Mesodermal cell (in vitro differentiated cells): ENCODE results near the gene KCNH4.
"Not testable (repeated sequence)": the region's sequence is repeated elsewhere in the genome, so short reads cannot be mapped to it uniquely, and the experiment has no call there.

ENCODE experiments used
- H3K27ac ChIP-seq: 2 replicates; pipeline ENCODE4 v1.7.0; 2013; ENCODE audit warnings: mild to moderate bottlenecking, low read depth, low read length, moderate library complexity; ENCODE audit not compliant: severe bottlenecking
- H3K36me3 ChIP-seq: 2 replicates; pipeline ENCODE4 v1.7.1; 2013; ENCODE audit warnings: mild to moderate bottlenecking, low read length, moderate library complexity; ENCODE audit not compliant: control insufficient read depth, insufficient read depth
- H3K4me1 ChIP-seq: one replicate; pipeline ENCODE4 v1.7.1; 2013; ENCODE audit warnings: mild to moderate bottlenecking, low read length; ENCODE audit not compliant: insufficient read depth, control insufficient read depth, poor library complexity, severe bottlenecking
- H3K4me3 ChIP-seq: 2 replicates; pipeline ENCODE4 v1.7.0; 2013; ENCODE audit warnings: low read length, control low read depth, mild to moderate bottlenecking; ENCODE audit not compliant: insufficient read depth, poor library complexity, severe bottlenecking; ENCODE audit errors: extremely low read depth
- H3K9me3 ChIP-seq: 2 replicates; pipeline ENCODE4 v1.7.1; 2013; ENCODE audit warnings: mild to moderate bottlenecking, low read length, moderate library complexity; ENCODE audit not compliant: control insufficient read depth
- WGBS, 2 experiments: methylation state at CpG; one replicate each; pipeline ENCODE4 v1.1.5; 2013; ENCODE audit warnings: missing lambda C conversion rate in 2 of 2; ENCODE audit not compliant: insufficient coverage in 2 of 2; 5-methylcytosine and 5-hydroxymethylcytosine counted together

KCNH4 gene

DNA sequence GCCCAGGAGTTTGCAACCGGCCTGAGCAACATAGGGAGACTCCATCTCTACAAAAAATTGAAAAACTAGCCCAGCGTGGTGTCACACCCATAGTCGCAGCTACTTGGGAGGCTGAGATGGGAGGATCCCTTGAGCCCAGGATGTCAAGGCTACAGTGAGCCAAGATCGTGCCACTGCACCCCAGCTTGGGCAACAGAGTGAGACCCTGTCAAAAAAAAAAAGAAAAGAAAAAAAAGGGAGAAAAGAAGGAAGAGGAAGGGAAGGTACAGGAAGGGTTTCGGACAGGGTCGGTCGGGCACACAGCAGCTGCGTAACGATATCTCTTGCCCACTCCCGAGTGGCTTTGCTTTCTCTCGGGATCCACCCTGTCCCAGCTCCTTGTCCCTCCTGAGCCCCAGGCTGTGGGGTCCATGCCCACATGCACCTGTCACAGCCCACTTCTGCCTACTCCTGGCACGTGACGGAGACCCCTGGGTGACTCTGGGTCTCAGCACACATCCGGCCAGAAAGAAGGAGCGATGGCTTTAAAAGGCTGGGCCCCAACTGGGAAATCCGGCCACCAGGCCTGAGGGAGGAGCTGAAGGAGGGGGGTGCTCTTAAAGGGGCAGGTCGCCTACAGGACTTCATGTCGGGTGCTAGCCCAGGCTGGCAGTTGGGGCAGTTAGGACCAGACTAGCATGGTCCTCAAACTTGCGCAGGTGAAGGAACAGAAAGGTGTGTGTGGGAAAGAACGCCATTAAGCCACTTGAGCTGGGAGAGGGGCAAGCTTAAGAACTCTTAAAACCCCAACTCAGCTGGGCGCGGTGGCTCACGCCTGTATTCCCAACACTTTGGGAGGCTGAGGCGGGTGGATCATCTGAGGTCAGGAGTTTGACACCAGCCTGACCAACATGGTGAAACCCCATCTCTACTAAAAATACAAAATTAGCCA, 13.3 kb upstream of the KCNH4 start, which contains the start of gene GHDC:
Gene GHDC (minus strand): TSS at position 526 of the 931 bp plus-strand sequence. CDS start 913 bp downstream, outside the sequence.
- Histone ChIP-seq H3K36me3 (no peaks in the 10 kb centered on the region), H3K9me3 (no peaks in the 10 kb centered on the region), H3K4me1 (no peaks in the 10 kb centered on the region), H3K27ac (no peak within 1 kb of the TSS), H3K4me3 (peak within 1 kb of the TSS; percentile 32)
- WGBS, 2 experiments: 57 to 69% methylated on average over 16 to 20 of the region's 24 CpGs

DNA sequence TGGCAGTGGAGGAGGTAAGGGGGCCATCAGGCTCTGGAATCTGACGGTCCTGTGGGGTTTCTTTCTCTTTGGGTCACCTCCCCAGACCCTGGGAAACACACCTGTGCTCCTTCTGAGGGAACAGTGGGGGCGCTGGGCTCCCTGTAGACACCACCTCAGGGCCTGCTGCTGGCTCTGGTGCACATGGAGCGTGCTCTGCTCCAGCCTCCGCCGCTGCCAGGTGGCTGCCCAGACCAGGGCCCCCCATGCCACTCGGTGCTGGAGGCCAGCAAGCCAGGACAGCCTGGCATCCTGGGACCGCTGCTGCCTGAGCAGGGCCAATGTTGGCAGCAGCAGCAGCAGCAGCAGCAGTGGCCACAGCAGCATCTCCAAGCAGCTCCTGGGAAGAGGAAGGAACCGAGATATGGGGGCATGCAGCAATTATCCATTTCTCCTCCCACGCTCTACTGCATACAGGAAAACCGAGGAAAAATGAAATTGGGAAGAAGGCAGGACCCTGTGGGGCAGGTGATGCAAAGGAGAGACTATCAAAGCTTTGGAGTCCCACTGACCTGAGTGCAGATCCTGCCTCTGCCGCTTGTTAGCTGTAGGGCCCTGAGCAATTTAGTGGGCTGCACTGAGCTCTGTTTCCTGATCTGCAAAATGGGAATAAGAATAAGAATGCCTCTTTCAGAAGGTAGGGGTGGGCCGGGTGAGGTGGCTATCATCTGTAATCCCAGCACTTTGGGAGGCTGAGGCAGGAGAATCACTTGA, 12.4 kb upstream of the KCNH4 start:
- no peaks in the 10 kb centered on the region for H3K4me1 ChIP-seq
- H3K27ac ChIP-seq: no peak overlapping the region
- no peaks in the 10 kb centered on the region for H3K9me3 ChIP-seq
- no peak overlapping the region for H3K4me3 ChIP-seq
- no peaks in the 10 kb centered on the region for H3K36me3 ChIP-seq
- WGBS, 2 experiments: 84% methylated on average over 9 to 10 of the region's 12 CpGs

DNA sequence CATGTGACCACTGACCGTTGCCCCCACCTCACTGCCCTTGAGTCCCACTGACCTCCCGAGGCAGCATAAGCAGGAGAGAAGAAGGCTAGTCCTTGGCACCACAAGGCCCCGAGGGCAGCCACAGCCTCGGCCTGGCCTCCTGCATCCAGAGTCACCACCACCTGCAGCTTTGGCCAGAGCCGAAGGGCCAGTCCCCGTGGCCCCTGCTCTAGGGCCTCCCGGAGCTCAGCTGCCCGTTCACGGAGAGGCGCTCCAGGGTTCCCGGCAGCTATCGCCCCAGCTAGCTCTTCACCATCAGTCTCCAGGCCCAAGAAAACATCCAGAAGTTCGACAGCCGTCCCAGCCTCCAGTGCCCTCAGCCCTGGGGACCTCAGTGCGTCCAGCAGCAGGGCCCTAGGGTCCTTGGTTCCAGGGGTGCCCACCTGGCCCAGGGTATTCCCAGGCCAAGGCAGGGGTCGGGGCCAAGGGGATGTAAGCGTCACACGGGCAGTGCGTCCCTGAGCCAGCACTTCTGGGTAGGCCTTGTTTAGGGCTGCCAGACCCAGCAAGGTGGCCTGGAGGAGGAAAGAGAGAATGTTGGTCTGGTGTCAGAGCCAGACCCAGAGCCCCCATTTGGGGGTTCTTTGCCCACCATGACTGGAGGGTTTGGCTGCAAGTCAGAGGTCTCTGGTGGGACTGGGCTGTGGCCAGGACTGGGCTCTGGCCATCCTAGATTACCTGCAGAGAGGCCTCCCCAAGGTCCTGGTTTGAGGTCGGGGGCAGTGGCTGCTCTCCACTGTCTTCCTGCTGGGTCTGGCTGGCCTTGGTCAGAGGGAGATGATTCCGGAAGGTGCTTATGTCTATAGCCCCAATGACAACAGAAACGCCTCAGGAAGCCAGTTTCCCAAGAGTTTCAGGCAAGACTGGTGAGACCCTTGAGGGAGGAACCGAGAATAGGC, 11.5 kb upstream of the KCNH4 start:
- no peak overlapping the region for H3K4me3 ChIP-seq
- H3K27ac ChIP-seq: no peak overlapping the region
- no peaks in the 10 kb centered on the region for H3K4me1 ChIP-seq
- no peaks in the 10 kb centered on the region for H3K36me3 ChIP-seq
- 91 to 95% methylated on average over 18 to 23 of the region's 23 CpGs for WGBS, 2 experiments
- no peaks in the 10 kb centered on the region for H3K9me3 ChIP-seq

DNA sequence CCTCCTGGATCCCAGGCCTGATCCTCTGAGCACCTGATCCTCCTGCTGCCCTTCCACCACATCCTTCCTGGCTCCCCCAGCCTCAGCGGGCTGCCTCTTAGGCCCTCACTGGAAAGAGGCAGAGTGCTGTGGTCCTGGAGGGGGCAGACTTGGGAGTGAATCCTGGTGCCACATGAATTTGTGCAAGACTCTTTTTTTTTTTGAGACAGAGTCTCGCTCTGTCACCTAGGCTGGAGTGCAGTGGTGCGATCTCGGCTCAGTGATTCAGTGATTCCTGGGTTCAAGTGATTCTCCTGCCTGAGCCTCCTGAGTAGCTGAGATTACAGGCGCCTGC, 10.3 kb upstream of the KCNH4 start:
- no peaks in the 10 kb centered on the region for H3K36me3 ChIP-seq
- no peaks in the 10 kb centered on the region for H3K9me3 ChIP-seq
- 84 to 87% methylated on average over 5 of the region's 5 CpGs for WGBS, 2 experiments
- no peak overlapping the region for H3K27ac ChIP-seq
- H3K4me3 ChIP-seq: no peak overlapping the region
- H3K4me1 ChIP-seq: no peaks in the 10 kb centered on the region

DNA sequence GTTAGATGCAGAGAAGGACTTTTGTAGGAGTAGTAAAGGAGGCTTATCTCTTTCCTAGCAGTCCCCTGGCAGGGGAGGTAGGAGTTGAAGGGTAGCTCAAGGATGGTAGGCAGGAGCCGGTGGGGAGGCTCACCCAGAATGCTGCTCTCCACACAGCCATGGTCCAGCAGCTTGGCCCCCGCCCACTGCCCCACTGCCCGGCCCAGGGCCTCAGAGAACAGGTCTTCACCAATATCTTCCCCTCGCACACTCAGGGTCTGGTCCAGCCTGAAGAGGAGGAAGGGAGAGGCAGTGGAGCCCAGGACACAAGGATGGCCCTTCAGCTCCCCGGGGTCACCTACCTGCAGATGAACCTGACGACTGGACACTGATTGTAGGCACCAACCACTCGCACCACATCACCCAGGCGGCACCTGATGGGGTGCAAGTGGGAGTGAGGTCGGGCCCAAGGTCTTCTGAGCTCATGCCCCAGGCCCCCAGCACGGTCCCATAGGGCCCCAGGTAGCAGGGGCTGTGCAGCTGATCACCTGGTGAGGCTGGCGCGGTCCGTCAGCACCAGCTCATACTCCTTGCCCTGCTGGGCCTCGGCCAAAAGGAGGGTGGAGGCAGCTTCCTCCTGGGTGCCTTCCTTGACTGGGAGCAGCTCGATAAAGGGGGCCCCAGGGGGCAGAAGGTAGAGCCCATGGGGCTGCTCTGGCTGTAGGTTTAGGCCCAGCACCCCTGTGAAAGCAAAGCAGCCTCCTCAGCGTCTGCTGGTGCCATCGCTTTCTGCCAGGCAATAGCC, 9.7 kb upstream of the KCNH4 start:
- WGBS, 2 experiments: 88 to 89% methylated on average over 9 to 13 of the region's 17 CpGs
- Histone ChIP-seq H3K4me3 (no peak overlapping the region), H3K27ac (no peak overlapping the region), H3K9me3 (no peaks in the 10 kb centered on the region), H3K36me3 (no peaks in the 10 kb centered on the region), H3K4me1 (peaks cover under 1% of the 10 kb centered on the region)

DNA sequence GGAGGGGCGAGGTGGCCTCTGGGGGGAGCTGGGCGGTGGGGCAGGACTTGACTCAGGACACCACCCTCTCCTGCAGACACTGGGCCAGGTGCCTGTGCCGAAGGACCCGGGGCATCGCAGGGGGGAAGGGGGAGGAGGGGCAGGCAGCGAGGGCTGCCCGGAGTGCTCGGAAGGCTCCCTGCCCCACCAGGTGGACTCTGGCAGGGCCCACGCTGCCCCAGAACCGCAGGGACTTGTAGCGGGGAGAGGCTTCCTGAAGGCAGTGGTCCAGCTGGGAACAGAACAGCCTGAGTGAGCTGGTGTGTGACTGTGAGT, 8.7 kb upstream of the KCNH4 start:
- H3K27ac ChIP-seq: no peak overlapping the region
- H3K36me3 ChIP-seq: no peaks in the 10 kb centered on the region
- no peak overlapping the region for H3K4me3 ChIP-seq
- H3K4me1 ChIP-seq: peaks cover 5% of the 10 kb centered on the region
- no peaks in the 10 kb centered on the region for H3K9me3 ChIP-seq
- WGBS, 2 experiments: 76 to 92% methylated on average over 4 to 5 of the region's 11 CpGs

DNA sequence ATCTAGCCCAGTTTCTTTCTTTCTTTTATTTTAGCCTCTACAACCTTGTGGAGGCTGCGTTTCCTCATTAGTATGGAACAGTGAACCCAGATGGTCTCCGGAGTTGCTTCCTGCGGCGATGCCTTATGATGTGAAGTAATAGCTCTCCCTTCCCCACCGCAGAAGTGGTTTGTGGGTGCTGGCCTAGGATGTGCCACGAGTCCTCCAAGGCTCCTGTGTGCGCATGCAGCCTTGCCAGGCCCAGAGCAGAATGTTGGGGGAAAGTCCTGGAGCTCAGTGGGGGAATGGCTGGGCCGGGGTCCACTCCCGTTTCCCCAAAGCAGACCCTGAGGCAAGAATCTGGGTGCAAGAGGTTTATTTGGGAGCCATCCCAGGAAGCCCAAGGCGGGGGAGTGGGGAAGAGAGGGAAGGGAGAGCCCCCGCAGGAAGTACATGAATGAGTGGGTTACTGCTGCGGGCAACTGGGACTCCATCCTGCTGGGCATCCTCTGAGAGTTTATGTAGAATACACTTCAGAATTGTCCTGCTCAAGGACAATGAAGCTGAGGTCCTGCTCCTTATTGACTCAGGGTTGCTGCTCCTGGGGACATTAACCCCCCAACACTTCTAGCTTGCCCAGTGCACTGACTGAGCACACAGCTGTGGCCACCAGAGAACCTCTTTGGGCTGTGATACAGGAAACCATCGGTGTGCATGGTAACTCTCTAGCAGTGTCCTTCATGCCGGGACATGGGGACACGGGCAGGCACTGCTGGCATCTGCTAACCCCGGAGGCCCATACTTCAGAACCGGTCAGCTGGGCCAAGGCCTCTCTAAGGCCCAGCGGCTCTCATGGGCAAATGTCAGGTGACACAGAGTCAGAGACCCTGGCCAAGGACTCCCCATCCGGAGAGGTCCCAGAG, 8.1 kb upstream of the KCNH4 start:
- Histone ChIP-seq H3K4me1 (peaks cover 6% of the 10 kb centered on the region), H3K27ac (no peak overlapping the region), H3K9me3 (no peaks in the 10 kb centered on the region), H3K4me3 (no peak overlapping the region), H3K36me3 (no peaks in the 10 kb centered on the region)
- WGBS, 2 experiments: 93 to 96% methylated on average over 16 to 18 of the region's 19 CpGs

DNA sequence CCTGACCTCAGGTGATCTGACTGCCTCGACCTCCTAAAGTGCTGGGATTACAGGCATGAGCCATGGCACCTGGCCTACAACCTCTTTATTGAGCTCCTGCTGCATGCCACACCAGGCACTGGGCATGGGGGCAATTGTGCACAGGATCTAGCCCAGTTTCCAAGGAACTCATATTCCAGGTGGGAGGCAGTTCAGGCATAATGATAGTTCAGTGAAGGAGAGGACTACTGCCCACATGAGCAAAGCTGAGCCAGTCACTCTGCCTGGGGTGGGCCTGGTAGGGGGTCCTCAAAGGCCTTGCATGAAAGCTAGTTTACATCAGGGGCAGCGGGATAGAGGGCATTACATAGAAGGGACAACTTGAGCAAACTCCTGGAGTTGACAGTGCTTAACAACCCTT, 6.9 kb upstream of the KCNH4 start:
- peaks cover 9% of the 10 kb centered on the region for H3K4me1 ChIP-seq
- no peak overlapping the region for H3K27ac ChIP-seq
- H3K9me3 ChIP-seq: no peaks in the 10 kb centered on the region
- no peak overlapping the region for H3K4me3 ChIP-seq
- H3K36me3 ChIP-seq: no peaks in the 10 kb centered on the region
- WGBS, 2 experiments: 63 to 93% methylated on average over 2 of the region's 2 CpGs

DNA sequence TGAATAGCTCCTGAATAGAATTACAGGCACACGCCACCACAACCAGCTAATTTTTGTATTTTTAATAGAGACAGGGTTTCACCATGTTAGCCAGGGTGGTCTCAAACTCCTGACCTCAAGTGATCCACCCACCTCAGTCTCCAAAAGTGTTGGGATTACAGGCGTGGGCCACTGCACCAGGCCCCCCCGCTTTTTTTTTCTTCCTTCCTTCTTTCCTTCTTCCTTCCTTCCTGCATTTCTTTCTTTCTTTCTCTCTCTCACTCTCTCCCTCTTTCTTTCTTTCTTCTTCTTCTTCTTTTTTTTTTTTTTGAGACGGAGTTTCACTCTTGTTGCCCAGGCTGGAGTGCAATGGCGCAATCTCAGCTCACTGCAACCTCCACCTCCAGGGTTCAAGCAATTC, 5.2 kb upstream of the KCNH4 start:
- H3K4me1 ChIP-seq, H3K36me3 ChIP-seq, H3K4me3 ChIP-seq, H3K9me3 ChIP-seq, H3K27ac ChIP-seq: not testable (repeated sequence)
- WGBS, 2 experiments: 91 to 95% methylated on average over 3 of the region's 5 CpGs
